IMR-90 (cell line): Measurements from ENCODE around the gene DRD3. TPM values are rescaled to one million over a fixed set of nuclear protein-coding genes. Genes with fewer than 3 reads are reported as not detected.

Experiments used
- ATAC-seq: fragments of 200-7000 bp; cut with Tn5 transposase; 2 replicates; pipeline ENCODE4 v1.9.1; 2020; ENCODE audit warnings: low read depth, mild to moderate bottlenecking, moderate library complexity
- BruUV-seq: library from RNA; stranded (reverse); fragments of 400-500 nt; replicated peaks from 2 replicates; lab custom pipeline; 2021; lab: Mats Ljungman, UMichigan
- CTCF ChIA-PET: fragments of 300-600 bp; formaldehyde crosslinking; extraction: SDS; loops from one replicate; lab custom pipeline; 2021; ENCODE audit warnings: antibody characterized with exemption; lab: Yijun Ruan, JAX
- POLR2A ChIA-PET: fragments of 300-600 bp; sonication (Branson Sonifier 250); formaldehyde crosslinking; loops from one replicate; lab custom pipeline; 2022; ENCODE audit warnings: antibody characterized with exemption; ENCODE audit not compliant: unreplicated experiment; lab: Charles Lee
- DNase-seq: peaks from one replicate; pipeline ENCODE4 v3.0.0; 2013
- H2AFZ ChIP-seq: replicated peaks from 2 replicates; pipeline ENCODE3; 2013; ENCODE audit warnings: low read length, mild to moderate bottlenecking; ENCODE audit not compliant: poor library complexity
- H2AK5ac ChIP-seq: 2 replicates; pipeline ENCODE4 v1.6.1; 2013; ENCODE audit warnings: low read depth, low read length, inconsistent platforms
- H2AK9ac ChIP-seq: replicated peaks from 2 replicates; pipeline ENCODE3; 2013; ENCODE audit warnings: mild to moderate bottlenecking, low read depth, low read length, moderate library complexity; ENCODE audit not compliant: poor library complexity
- H2BK120ac ChIP-seq: 2 replicates; pipeline ENCODE4 v1.6.1; 2013; ENCODE audit warnings: low read depth, low read length, inconsistent platforms
- H2BK15ac ChIP-seq: 3 replicates; pipeline ENCODE4 v1.6.1; 2013; ENCODE audit warnings: low read depth, low read length, inconsistent platforms
- H2BK20ac ChIP-seq: 2 replicates; pipeline ENCODE4 v1.6.1; 2013; ENCODE audit warnings: low read depth, mild to moderate bottlenecking, inconsistent platforms, low read length, moderate library complexity
- H2BK5ac ChIP-seq: 2 replicates; pipeline ENCODE4 v1.6.1; 2013; ENCODE audit warnings: mild to moderate bottlenecking, low read depth, low read length, inconsistent platforms; ENCODE audit not compliant: poor library complexity, severe bottlenecking
- H3K14ac ChIP-seq: replicated peaks from 2 replicates; pipeline ENCODE4 v1.6.1; 2013; ENCODE audit warnings: low read depth, low read length, inconsistent platforms
- H3K18ac ChIP-seq: 2 replicates; pipeline ENCODE4 v1.6.1; 2013; ENCODE audit warnings: low read depth, low read length, control low read depth
- H3K23ac ChIP-seq: 2 replicates; pipeline ENCODE4 v1.6.1; 2013; ENCODE audit warnings: low read depth, low read length, inconsistent platforms
- H3K27ac ChIP-seq: 2 replicates; pipeline ENCODE4 v1.5.1; 2013; ENCODE audit warnings: mild to moderate bottlenecking, control low read depth, low read length; ENCODE audit not compliant: insufficient read depth
- H3K27me3 ChIP-seq: 2 replicates; pipeline ENCODE4 v1.6.1; 2013; ENCODE audit warnings: low read length; ENCODE audit not compliant: control insufficient read depth, insufficient read depth
- H3K36me3 ChIP-seq: 2 replicates; pipeline ENCODE4 v1.6.1; 2013; ENCODE audit warnings: low read length, mixed read lengths; ENCODE audit not compliant: control insufficient read depth, insufficient read depth
- H3K4ac ChIP-seq: 2 replicates; pipeline ENCODE4 v1.6.1; 2013; ENCODE audit warnings: low read depth, low read length, inconsistent platforms
- H3K4me1 ChIP-seq: 2 replicates; pipeline ENCODE4 v1.6.1; 2013; ENCODE audit warnings: low read length, mixed read lengths; ENCODE audit not compliant: control insufficient read depth, insufficient read depth
- H3K4me2 ChIP-seq: 2 replicates; pipeline ENCODE4 v1.6.1; 2013; ENCODE audit warnings: low read depth, mild to moderate bottlenecking, control low read depth, low read length, moderate library complexity
- H3K4me3 ChIP-seq: 2 replicates; pipeline ENCODE4 v1.5.1; 2013; ENCODE audit warnings: low read depth, mild to moderate bottlenecking, control low read depth, low read length, moderate library complexity; ENCODE audit not compliant: insufficient read depth
- H3K56ac ChIP-seq: 2 replicates; pipeline ENCODE4 v1.6.1; 2013; ENCODE audit warnings: low read length, inconsistent platforms; ENCODE audit not compliant: insufficient read depth; ENCODE audit errors: extremely low read depth
- H3K79me1 ChIP-seq, 2 experiments: 2 replicates each; pipeline ENCODE4 v1.6.1; 2013; ENCODE audit warnings: low read length in 2 of 2, inconsistent platforms in 1 of 2, low read depth in 1 of 2
- H3K9ac ChIP-seq: 2 replicates; pipeline ENCODE4 v1.6.1; 2013; ENCODE audit warnings: low read depth, low read length, control low read depth
- H3K9me1 ChIP-seq: 2 replicates; pipeline ENCODE4 v1.6.1; 2013; ENCODE audit warnings: low read length, inconsistent platforms; ENCODE audit not compliant: insufficient read depth
- H3K9me3 ChIP-seq: 2 replicates; pipeline ENCODE4 v1.6.1; 2013; ENCODE audit warnings: low read length; ENCODE audit not compliant: control insufficient read depth, insufficient read depth
- H4K20me1 ChIP-seq: 2 replicates; pipeline ENCODE4 v1.6.1; 2013; ENCODE audit warnings: low read length, inconsistent platforms; ENCODE audit not compliant: insufficient read depth
- H4K5ac ChIP-seq: 2 replicates; pipeline ENCODE4 v1.6.1; 2013; ENCODE audit warnings: mild to moderate bottlenecking, low read depth, low read length, control low read depth
- H4K8ac ChIP-seq, 2 experiments: 2 replicates each; pipeline ENCODE4 v1.6.1; 2013; ENCODE audit warnings: low read depth in 2 of 2, low read length in 2 of 2, control low read depth in 1 of 2, inconsistent platforms in 1 of 2
- H4K91ac ChIP-seq: 2 replicates; pipeline ENCODE4 v1.6.1; 2013; ENCODE audit warnings: low read depth, low read length, inconsistent platforms; ENCODE audit not compliant: insufficient read depth
- BHLHE40 ChIP-seq: fragments of 150-350 bp; IDR thresholded peaks from 2 replicates; pipeline ENCODE4 v1.6.1; 2016; ENCODE audit warnings: mild to moderate bottlenecking, low read depth, low read length
- CEBPB ChIP-seq: IDR thresholded peaks from 2 replicates; pipeline ENCODE4 v1.6.1; 2012; ENCODE audit warnings: low read depth, low read length, improper control_type of control experiment
- CHD1 ChIP-seq: IDR thresholded peaks from 2 replicates; pipeline ENCODE4 v1.6.1; 2012; ENCODE audit warnings: low read depth, low read length, improper control_type of control experiment
- FOS ChIP-seq: fragments of 150-350 bp; IDR thresholded peaks from 2 replicates; pipeline ENCODE4 v1.6.1; 2016; ENCODE audit warnings: low read depth, low read length
- MAFK ChIP-seq: IDR thresholded peaks from 2 replicates; pipeline ENCODE4 v1.6.1; 2012; ENCODE audit warnings: low read depth, low read length, improper control_type of control experiment
- MAZ ChIP-seq: IDR thresholded peaks from 2 replicates; pipeline ENCODE4 v1.6.1; 2012; ENCODE audit warnings: low read depth, mild to moderate bottlenecking, low read length, improper control_type of control experiment, moderate library complexity, borderline replicate concordance
- NFE2L2 ChIP-seq: fragments of 150-350 bp; IDR thresholded peaks from 2 replicates; pipeline ENCODE4 v1.6.1; 2016; ENCODE audit warnings: low read depth, mild to moderate bottlenecking, low read length
- POLR2A ChIP-seq: IDR thresholded peaks from 2 replicates; pipeline ENCODE4 v1.6.1; 2012; ENCODE audit warnings: mild to moderate bottlenecking, low read depth, low read length
- RAD21 ChIP-seq: IDR thresholded peaks from 2 replicates; pipeline ENCODE4 v1.6.1; 2012; ENCODE audit warnings: low read length, improper control_type of control experiment
- RCOR1 ChIP-seq: IDR thresholded peaks from 2 replicates; pipeline ENCODE4 v1.6.1; 2012; ENCODE audit warnings: mild to moderate bottlenecking, low read length, improper control_type of control experiment; ENCODE audit not compliant: insufficient replicate concordance
- RFX5 ChIP-seq: IDR thresholded peaks from 2 replicates; pipeline ENCODE4 v1.8.0; 2012; ENCODE audit warnings: low read depth, mild to moderate bottlenecking, low read length, moderate library complexity
- SMC3 ChIP-seq: fragments of 150-350 bp; IDR thresholded peaks from 2 replicates; pipeline ENCODE4 v1.6.1; 2016; ENCODE audit warnings: low read depth, mild to moderate bottlenecking, antibody characterized with exemption, low read length, moderate library complexity
- WGBS, 2 experiments: methylation state at CpG; one replicate each; pipeline versions ENCODE4 v1.1.5 to v1.1.7; 2013; ENCODE audit warnings: missing lambda C conversion rate in 2 of 2; ENCODE audit not compliant: insufficient read length in 1 of 2; ENCODE audit errors: extremely low coverage in 2 of 2; 5-methylcytosine and 5-hydroxymethylcytosine counted together
- dilution Hi-C: fragments of 300-500 bp; cut with HindIII; formaldehyde crosslinking; loops from one replicate; pipeline ENCODE4 v1.14.3; 2018; ENCODE audit warnings: low sequenced_read_pairs; ENCODE audit not compliant: unreplicated experiment
- in situ Hi-C: fragments of 300-500 bp; cut with MboI; formaldehyde crosslinking; loops from 3 replicates; pipeline ENCODE4 v1.14.3; 2019; ENCODE audit warnings: low sequenced_read_pairs, inconsistent platforms, mixed read lengths
- intact Hi-C: fragments of 100-400 bp; cut with micrococcal nuclease; formaldehyde crosslinking; loops from 2 replicates; pipeline ENCODE4 v1.10.0; 2022
- polyA plus RNA-seq, 3 experiments: library from polyadenylated mRNA; depleted of rRNA; stranded (reverse); fragments of >200 nt; gene quantifications; 2 replicates each; pipeline ENCODE4 v1.2.3, GENCODE V29; 2012; ENCODE audit warnings: low replicate concordance in 1 of 3
- total RNA-seq: library from RNA; depleted of rRNA; stranded (reverse); fragments of >200 nt; gene quantifications from 2 replicates; pipeline ENCODE4 v1.2.3, GENCODE V29; 2012
- TF ChIP-seq, protein P1 (sequence below): fragments of 150-350 bp; IDR thresholded peaks from 2 replicates; pipeline ENCODE4 v1.6.1; 2017; ENCODE audit warnings: mild to moderate bottlenecking, antibody characterized with exemption, low read length, low read depth
- TF ChIP-seq, protein P2 (sequence below): conservative IDR thresholded peaks from 2 replicates; pipeline ENCODE4 v1.5.1; 2012; ENCODE audit warnings: mild to moderate bottlenecking, low read depth, low read length, improper control_type of control experiment
- TF ChIP-seq, protein P3 (sequence below): fragments of 150-350 bp; IDR thresholded peaks from 2 replicates; pipeline ENCODE4 v1.6.1; 2016; ENCODE audit warnings: low read depth, mild to moderate bottlenecking, low read length, moderate library complexity, borderline replicate concordance

DRD3 gene
- total and polyA plus RNA-seq, 2 of the 4 experiments (the other 2 are of a cell fraction) = not detected

DNA sequence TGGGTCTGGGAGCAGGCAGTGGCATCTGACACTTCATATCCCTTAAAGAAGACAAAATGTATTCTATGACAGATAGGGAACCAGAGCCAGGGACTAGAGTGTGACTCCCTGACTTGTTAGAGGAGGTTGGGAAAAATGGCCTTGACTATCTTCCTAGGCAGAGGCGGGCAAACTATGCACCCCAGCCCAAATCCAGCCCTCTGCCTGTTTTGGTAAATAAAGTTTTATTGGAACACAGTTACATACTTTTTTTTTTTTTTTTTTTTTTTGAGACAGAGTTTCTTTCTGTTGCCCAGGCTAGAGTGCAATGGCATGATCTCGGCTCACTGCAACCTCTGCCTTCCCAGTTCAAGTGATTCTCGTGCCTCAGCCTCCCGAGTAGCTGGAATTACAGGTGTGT, 75.0 kb downstream of the DRD3 start:
- Histone ChIP-seq H2BK15ac (no peak overlapping the region), H3K36me3 (no peaks in the 10 kb centered on the region), H2AFZ (no peak overlapping the region), H3K23ac (no peak overlapping the region), H3K27ac (no peak overlapping the region), H3K27me3 (peaks cover 2% of the 10 kb centered on the region; the same call in 1 of the 2 replicates), H2BK20ac (no peak overlapping the region), H2AK5ac (no peak overlapping the region), H3K4me1 (no peaks in the 10 kb centered on the region), H3K4me2 (no peak overlapping the region), H3K9me1 (no peaks in the 10 kb centered on the region; the same call in 1 of the 2 replicates), H3K56ac (no peak overlapping the region), H2AK9ac (no peak overlapping the region), H3K18ac (no peak overlapping the region), H4K91ac (no peak overlapping the region), H3K9me3 (no peaks in the 10 kb centered on the region), H3K4me3 (no peak overlapping the region), H2BK5ac (no peak overlapping the region), H4K8ac (no peak overlapping the region), H3K14ac (no peak overlapping the region), H3K79me1 (no peaks in the 10 kb centered on the region), H3K9ac (no peak overlapping the region), H4K5ac (no peak overlapping the region), H3K4ac (no peak overlapping the region), H4K20me1 (no peaks in the 10 kb centered on the region), H2BK120ac (no peak overlapping the region)
- dilution Hi-C loops (no loop called here), intact Hi-C loops (no loop called here), in situ Hi-C loops (no loop called here)
- ChIA-PET CTCF (no interaction called here), POLR2A (no interaction called here)
- ATAC-seq = no peak
- BruUV-seq = no TSS peak
- no peak for DNase-seq
- TF ChIP-seq FOS (no peak), CHD1 (no peak), RCOR1 (no peak), MAZ (no peak), RFX5 (no peak), BHLHE40 (no peak), MAFK (no peak), NFE2L2 (no peak), CEBPB (no peak), RAD21 (no peak), SMC3 (no peak), POLR2A (no peak)
- TF ChIP-seq, protein P1, sequence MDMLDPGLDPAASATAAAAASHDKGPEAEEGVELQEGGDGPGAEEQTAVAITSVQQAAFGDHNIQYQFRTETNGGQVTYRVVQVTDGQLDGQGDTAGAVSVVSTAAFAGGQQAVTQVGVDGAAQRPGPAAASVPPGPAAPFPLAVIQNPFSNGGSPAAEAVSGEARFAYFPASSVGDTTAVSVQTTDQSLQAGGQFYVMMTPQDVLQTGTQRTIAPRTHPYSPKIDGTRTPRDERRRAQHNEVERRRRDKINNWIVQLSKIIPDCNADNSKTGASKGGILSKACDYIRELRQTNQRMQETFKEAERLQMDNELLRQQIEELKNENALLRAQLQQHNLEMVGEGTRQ = no peak
- TF ChIP-seq, protein P2, sequence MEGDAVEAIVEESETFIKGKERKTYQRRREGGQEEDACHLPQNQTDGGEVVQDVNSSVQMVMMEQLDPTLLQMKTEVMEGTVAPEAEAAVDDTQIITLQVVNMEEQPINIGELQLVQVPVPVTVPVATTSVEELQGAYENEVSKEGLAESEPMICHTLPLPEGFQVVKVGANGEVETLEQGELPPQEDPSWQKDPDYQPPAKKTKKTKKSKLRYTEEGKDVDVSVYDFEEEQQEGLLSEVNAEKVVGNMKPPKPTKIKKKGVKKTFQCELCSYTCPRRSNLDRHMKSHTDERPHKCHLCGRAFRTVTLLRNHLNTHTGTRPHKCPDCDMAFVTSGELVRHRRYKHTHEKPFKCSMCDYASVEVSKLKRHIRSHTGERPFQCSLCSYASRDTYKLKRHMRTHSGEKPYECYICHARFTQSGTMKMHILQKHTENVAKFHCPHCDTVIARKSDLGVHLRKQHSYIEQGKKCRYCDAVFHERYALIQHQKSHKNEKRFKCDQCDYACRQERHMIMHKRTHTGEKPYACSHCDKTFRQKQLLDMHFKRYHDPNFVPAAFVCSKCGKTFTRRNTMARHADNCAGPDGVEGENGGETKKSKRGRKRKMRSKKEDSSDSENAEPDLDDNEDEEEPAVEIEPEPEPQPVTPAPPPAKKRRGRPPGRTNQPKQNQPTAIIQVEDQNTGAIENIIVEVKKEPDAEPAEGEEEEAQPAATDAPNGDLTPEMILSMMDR = no peak
- TF ChIP-seq, protein P3, sequence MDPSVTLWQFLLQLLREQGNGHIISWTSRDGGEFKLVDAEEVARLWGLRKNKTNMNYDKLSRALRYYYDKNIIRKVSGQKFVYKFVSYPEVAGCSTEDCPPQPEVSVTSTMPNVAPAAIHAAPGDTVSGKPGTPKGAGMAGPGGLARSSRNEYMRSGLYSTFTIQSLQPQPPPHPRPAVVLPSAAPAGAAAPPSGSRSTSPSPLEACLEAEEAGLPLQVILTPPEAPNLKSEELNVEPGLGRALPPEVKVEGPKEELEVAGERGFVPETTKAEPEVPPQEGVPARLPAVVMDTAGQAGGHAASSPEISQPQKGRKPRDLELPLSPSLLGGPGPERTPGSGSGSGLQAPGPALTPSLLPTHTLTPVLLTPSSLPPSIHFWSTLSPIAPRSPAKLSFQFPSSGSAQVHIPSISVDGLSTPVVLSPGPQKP = no peak
- WGBS, 2 experiments = 90% methylated on average over 2 of the region's 4 CpGs; no CpG with 5 or more reads in 1 of the 2 experiments
